SJSA1 (cell line): Measurements from ENCODE around the gene MAPRE2. TPM values are rescaled to one million over a fixed set of nuclear protein-coding genes. Genes with fewer than 3 reads are reported as not detected.
"Not testable (repeated sequence)": the region's sequence is repeated elsewhere in the genome, so short reads cannot be mapped to it uniquely, and the experiment has no call there.

Experiments
- DNase-seq, 2 experiments: peaks; one replicate each; pipeline ENCODE4 v3.0.0-alpha.2; 2015 to 2020; ENCODE audit warnings: low spot score in 2 of 2, low read depth in 1 of 2
- H3K27ac ChIP-seq: fragments of 250-450 bp; sonication (Bioruptor Pico); 2 replicates; pipeline ENCODE4 v1.5.1; 2020; ENCODE audit warnings: mild to moderate bottlenecking, moderate library complexity
- H3K27me3 ChIP-seq: fragments of 250-450 bp; sonication (Bioruptor Pico); replicated peaks from 2 replicates; pipeline ENCODE4 v1.5.1; 2020; ENCODE audit warnings: mild to moderate bottlenecking, moderate library complexity
- H3K36me3 ChIP-seq: fragments of 250-450 bp; sonication (Bioruptor Pico); 2 replicates; pipeline ENCODE4 v1.5.1; 2020; ENCODE audit warnings: mild to moderate bottlenecking
- H3K4me1 ChIP-seq: fragments of 250-450 bp; sonication (Bioruptor Pico); replicated peaks from 2 replicates; pipeline ENCODE4 v1.6.1; 2021; ENCODE audit warnings: mild to moderate bottlenecking
- H3K4me3 ChIP-seq: fragments of 250-450 bp; sonication (Bioruptor Pico); 2 replicates; pipeline ENCODE4 v1.5.1; 2020; ENCODE audit warnings: mild to moderate bottlenecking
- H3K9me3 ChIP-seq: fragments of 250-450 bp; sonication (Bioruptor Pico); replicated peaks from 2 replicates; pipeline ENCODE4 v1.5.1; 2020; ENCODE audit warnings: mild to moderate bottlenecking
- total RNA-seq: library from RNA; depleted of rRNA; stranded (reverse); fragments of >200 nt; shearing (Covaris generic); gene quantifications from 2 replicates; pipeline ENCODE4 v1.2.3, GENCODE V29; 2014

MAPRE2 gene
- total RNA-seq, 1 experiment from 2014 or later = 30.1 TPM

DNA sequence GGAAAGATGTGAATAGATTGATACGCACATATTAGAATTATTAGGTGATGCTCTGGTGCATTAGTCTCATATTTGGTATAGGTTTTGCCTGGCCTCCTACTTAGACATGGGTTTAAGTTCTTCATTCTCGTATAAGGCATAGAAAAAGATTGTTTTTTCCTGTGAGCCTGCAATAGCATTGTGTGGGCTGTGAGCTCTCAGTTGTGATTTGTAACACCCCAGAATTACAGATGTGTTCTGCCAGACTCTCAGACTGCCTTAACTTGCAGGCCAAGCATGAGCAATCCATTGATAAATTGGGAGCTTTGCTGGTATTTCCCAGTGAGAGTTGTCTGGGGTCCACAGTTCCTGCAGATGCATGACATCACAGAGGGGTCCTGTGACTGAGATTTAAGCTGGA lies 95.7 kb downstream of the MAPRE2 start:
- Histone ChIP-seq H3K4me1 (no peaks in the 10 kb centered on the region), H3K27me3 (no peaks in the 10 kb centered on the region), H3K4me3 (no peak overlapping the region), H3K9me3 (no peaks in the 10 kb centered on the region), H3K36me3 (peaks cover 2% of the 10 kb centered on the region; the same call in 1 of the 2 replicates), H3K27ac (no peak overlapping the region)
- no peak for DNase-seq

DNA sequence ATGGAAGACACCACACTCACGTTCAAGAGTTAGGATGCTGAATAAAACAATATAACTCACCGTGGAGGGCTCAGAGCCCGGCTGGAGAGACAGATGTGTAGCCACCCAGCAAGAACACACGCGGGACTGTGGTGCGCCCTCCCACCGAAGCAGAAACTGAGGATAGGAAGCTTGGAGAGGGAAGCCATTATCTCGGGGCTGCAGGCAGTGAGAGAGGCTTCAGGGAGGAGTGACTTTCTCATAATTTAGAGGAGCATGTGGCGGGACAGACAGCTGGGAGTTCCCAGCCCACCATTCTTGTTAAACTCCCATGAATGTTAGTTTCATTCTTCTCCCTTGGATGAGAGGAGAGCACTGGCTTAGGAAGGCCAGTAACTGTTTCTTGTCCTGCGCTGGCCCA lies 96.4 kb downstream of the MAPRE2 start:
- peaks cover 2% of the 10 kb centered on the region; the same call in 1 of the 2 replicates for H3K36me3 ChIP-seq
- H3K4me1 ChIP-seq = no peaks in the 10 kb centered on the region
- no peak for DNase-seq
- no peak overlapping the region for H3K27ac ChIP-seq
- no peak overlapping the region for H3K4me3 ChIP-seq
- no peaks in the 10 kb centered on the region for H3K9me3 ChIP-seq
- H3K27me3 ChIP-seq = no peaks in the 10 kb centered on the region

DNA sequence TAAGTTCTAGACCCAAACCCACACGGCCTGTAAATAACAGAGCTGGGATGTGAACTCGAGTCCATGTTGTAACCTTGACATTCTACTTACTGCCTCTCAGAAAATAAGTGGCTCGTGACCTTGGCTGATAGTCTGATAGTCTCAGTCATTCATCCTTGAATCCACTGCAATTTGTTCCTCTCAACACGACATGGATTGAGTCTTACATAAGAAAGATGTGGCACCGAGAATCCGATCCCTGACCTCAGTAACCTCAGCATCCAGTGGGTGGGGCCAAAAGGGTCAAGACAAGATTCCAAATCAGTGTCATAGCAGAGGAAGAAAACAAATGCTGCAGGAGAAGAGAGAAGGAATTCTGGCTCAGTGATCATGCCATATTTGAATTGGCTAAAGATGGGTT lies 97.6 kb downstream of the MAPRE2 start:
- Histone ChIP-seq H3K4me3 (no peak overlapping the region), H3K27ac (no peak overlapping the region), H3K36me3 (peaks cover 2% of the 10 kb centered on the region; the same call in 1 of the 2 replicates), H3K4me1 (no peaks in the 10 kb centered on the region), H3K9me3 (no peaks in the 10 kb centered on the region), H3K27me3 (no peaks in the 10 kb centered on the region)
- DNase-seq = no peak

DNA sequence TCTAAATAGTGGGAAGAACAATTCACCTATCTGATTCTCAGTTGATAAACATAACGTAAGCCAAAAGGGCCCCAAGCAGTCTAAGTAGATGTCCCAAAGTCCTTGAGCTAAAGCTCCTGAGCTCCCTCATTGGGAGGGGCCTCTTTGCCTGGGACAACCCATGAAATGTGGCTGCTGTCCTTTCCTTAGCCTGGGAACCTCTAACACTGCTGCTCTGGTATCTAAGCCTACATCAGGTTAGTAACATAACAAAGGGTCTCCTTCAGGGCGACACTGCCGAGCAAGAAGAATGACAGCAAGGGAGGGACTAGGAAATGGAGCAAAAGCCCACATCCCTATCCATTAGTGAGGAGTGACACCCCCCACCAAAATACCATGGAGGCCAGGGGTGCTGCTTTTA lies 98.3 kb downstream of the MAPRE2 start:
- no peaks in the 10 kb centered on the region for H3K9me3 ChIP-seq
- H3K27me3 ChIP-seq = no peaks in the 10 kb centered on the region
- no peak for DNase-seq
- H3K4me3 ChIP-seq = no peak overlapping the region
- H3K36me3 ChIP-seq = no peaks in the 10 kb centered on the region; the same call in 1 of the 2 replicates
- no peaks in the 10 kb centered on the region for H3K4me1 ChIP-seq
- H3K27ac ChIP-seq = no peak overlapping the region

DNA sequence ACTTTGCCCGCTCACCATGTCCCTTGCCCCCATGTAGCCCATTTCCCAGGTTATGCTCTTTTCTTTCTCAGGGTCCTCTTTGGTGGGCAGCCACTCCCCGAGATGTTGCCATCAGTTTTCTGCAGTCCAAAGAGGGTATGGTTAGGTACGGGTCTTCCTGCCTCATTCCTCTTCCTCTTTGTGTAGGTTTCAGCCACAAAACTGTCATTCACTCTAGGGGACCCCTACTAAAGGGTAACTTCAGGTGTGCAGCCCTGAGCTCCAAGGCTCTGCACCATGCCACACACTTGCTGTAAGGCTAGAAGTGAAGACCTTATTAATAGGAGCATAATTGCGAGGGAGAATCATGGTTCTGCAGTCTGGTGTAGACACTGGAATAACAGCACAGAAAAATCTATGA lies 99.9 kb downstream of the MAPRE2 start:
- no peak overlapping the region for H3K27ac ChIP-seq
- no peak for DNase-seq

DNA sequence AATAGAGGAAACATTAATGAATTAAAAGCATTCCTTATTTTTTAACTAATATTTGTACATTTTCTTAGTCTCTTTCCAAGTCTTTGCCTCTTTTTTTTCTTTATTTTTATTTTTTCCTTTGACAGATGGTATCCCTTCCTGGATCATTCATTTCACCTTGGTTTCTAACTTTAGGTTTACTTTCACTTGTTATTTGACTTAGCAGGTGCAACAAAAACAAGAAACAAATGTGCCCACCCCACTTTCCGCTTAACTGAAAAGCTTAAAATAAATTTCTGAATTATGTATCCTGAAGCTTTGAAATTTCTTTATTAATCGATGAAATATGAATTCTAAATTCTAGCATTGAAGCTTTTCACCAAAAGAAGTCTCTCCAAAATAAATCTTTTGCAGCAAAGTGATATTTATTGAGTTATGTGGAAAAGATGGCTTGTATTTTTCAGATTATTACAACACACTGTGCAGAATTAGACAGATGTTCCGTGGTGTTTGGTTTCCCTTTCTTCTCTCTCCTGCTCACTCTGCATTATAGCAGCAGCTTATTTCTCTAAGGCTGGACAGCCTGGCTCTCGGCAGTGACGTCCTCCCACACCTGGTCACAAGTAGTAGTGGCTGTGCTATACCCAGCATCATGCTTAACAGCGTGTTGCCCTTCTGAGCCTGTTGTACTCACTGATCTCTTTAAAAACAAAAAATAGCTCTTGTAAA lies 100.5 kb downstream of the MAPRE2 start:
- no peaks in the 10 kb centered on the region for H3K36me3 ChIP-seq
- H3K27ac ChIP-seq = no peak overlapping the region
- no peak for DNase-seq
- H3K9me3 ChIP-seq = no peaks in the 10 kb centered on the region
- no peaks in the 10 kb centered on the region for H3K4me1 ChIP-seq
- H3K27me3 ChIP-seq = no peaks in the 10 kb centered on the region
- no peak overlapping the region for H3K4me3 ChIP-seq

More for the DNA sequence above, 99.9 kb downstream of the MAPRE2 start:
- Histone ChIP-seq H3K36me3 (no peaks in the 10 kb centered on the region), H3K4me1 (no peaks in the 10 kb centered on the region), H3K27me3 (no peaks in the 10 kb centered on the region), H3K9me3 (no peaks in the 10 kb centered on the region), H3K4me3 (no peak overlapping the region)

DNA sequence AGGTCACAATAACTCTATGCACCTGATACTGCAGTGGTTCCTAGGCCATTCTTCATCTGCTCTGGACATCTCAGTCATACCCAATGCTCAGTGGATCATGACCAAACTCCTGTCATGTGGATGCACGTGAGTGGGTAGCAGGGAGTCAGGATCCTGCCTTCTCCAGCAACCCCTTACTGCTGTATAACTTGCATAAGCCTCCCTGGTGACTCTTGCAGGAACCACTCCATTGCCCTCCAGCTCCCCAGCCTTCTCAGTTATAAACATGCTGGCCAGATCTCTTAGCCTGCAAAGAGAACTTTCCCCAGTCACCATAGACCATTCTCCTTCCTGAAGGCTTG lies 101.0 kb downstream of the MAPRE2 start:
- no peaks in the 10 kb centered on the region for H3K36me3 ChIP-seq
- H3K27me3 ChIP-seq = no peaks in the 10 kb centered on the region
- DNase-seq = no peak
- no peaks in the 10 kb centered on the region for H3K9me3 ChIP-seq
- no peaks in the 10 kb centered on the region for H3K4me1 ChIP-seq
- H3K4me3 ChIP-seq = no peak overlapping the region
- no peak overlapping the region for H3K27ac ChIP-seq

DNA sequence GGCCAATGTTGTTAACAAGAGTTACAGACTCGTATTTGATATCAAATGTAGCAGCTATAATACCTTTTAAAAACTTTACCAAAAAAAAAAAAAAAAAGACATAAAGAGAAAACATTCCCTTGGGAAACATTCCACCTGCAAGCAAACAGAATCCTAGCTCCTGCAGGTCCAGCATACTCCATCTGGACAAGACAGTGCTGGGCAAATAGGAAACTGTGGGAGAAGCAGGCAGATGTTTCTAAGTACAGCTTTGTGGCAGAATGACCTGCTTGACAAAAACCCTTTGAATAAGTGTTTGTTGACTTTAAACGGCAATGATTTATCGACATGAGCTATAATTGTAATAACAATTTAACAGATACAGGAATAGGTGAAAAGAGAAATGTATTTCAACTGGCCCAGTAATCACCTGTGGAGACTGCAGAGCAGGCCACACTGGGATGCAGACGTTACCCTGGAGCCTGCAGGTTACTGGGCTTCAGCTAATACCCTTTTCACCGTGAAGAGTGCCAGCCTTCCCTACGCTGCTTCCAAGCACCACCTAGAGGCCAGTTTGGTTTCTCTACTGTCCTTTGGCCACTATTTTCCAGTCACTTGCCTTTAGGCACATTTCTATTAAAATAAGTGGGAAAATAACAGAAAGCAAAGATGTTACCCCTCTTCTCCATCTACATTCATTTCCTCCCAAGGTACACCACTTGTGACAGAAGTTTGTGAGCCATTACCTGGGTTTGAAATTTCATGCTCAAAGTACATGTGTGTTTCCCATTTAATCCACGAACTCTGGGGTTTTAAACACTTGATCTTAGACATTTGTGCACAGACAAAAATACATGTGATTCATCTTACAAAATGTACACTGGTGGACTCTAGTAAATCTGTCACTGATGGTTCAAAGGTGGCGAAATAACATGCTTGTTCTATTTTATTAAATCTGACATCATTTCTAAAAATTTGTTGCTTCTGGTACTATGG lies 102.7 kb downstream of the MAPRE2 start:
- peak; percentile 31 to 52 for DNase-seq
- no peak overlapping the region for H3K27ac ChIP-seq
- H3K4me1 ChIP-seq = no peaks in the 10 kb centered on the region
- no peaks in the 10 kb centered on the region for H3K9me3 ChIP-seq
- H3K27me3 ChIP-seq = no peaks in the 10 kb centered on the region
- no peaks in the 10 kb centered on the region for H3K36me3 ChIP-seq
- H3K4me3 ChIP-seq = no peak overlapping the region

DNA sequence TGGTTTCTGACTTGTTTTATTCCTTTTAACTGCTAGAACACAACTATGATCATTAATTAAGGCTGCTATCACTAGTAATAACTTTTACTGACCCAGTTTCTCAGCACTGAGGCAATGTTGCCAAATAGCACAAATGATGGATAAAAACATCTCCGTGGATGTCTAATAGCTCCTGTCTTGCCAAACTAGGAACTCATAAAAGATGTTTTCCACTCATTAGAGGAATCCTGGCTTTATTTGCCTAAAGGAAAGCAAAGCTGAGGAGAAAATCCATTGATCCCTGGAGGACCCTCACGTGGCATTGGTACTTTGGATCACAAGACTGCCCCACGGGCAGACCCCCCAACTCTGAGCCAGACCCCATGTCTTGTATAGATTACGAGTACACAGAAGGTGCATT lies 103.5 kb downstream of the MAPRE2 start:
- no peaks in the 10 kb centered on the region for H3K36me3 ChIP-seq
- no peak overlapping the region for H3K27ac ChIP-seq
- no peaks in the 10 kb centered on the region for H3K9me3 ChIP-seq
- DNase-seq = no peak
- no peak overlapping the region for H3K4me3 ChIP-seq
- H3K27me3 ChIP-seq = no peaks in the 10 kb centered on the region
- no peaks in the 10 kb centered on the region for H3K4me1 ChIP-seq

DNA sequence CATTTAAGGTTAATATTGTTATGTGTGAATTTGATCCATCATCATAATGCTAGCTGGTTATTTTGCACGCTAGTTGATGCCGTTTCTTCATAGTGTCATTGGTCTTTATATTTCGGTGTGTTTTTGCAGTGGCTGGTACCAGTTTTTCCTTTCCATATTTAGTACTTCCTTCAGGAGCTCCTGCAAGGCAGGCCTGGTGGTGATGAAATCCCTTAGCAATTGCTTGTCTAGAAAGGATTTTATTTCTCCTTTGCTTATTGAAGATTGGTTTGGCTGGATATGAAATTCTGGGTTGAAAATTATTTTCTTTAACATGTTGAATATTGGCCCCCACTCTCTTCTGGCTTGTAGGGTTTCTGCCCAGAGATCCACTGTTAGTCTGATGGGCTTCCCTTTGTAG lies 109.0 kb downstream of the MAPRE2 start:
- DNase-seq, H3K36me3 ChIP-seq, H3K4me3 ChIP-seq, H3K27me3 ChIP-seq, H3K27ac ChIP-seq, H3K9me3 ChIP-seq, H3K4me1 ChIP-seq: not testable (repeated sequence)

DNA sequence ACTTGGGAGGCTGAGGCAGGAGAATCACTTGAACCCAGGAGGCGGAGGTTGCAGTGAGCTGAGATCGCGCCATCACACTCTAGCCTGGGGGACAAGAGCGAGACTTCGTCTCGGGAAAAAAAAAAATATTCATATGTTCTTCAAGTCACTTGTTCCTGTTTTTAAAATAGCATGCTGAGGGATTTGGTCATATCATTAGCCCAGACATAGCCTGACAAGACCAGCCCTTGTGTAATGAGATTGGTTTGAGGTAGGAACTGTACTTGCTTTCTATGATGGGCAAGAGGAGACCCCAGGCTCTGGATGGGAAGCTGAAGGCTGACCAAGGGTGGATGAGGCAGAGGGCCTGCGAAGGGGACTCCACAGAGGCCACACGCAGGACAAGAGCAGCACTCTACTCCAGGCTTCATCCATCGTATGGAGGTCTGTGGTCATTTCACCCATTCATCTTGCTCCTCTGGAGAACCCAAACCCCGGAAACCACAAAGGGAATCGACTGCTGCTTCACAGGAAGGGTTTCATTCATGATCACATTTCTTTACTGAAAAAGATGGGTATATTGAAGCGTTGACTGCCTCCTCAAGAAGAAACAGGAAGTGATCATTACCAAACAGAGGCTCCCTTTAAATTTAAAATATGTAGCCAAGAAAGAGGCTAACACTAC lies 112.5 kb downstream of the MAPRE2 start:
- DNase-seq = no peak
- Histone ChIP-seq H3K27ac (no peak overlapping the region), H3K4me1 (no peaks in the 10 kb centered on the region), H3K4me3 (no peak overlapping the region), H3K36me3 (no peaks in the 10 kb centered on the region), H3K27me3 (no peaks in the 10 kb centered on the region), H3K9me3 (no peaks in the 10 kb centered on the region)

DNA sequence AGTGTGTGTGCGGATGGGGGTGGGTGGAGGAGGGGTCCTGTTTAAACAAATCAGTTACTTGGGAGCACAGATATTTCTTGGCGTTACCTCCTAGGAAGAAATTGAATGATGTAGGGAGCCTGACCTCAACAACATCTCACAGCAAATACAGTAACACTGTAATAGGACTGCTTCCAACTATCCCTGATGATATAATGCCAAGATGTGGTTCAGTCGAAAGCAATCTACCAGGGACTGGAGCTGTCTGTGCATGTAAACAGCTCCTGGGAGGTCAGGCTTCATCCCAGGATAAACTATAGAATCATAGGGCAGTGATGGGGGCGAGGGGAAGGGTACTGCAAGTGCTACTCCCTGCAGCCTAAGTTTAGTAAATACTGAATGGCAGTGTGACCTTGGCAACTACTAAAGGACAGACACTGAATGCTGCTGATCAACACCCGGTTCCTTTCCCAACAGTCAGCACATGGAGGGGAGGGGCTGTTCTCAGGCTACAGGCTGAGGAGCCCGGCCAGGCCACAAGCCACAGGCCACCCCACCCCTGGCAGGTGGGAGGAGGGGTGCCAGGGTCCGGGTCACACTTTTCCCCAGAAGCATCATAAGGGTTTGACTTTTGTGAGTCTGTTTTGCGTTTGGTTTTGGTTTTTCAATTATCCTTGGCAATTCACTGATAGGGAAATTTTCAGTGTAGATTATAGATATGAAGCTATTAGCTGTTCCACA lies 114.3 kb downstream of the MAPRE2 start:
- no peak for DNase-seq
- H3K4me3 ChIP-seq = no peak overlapping the region
- H3K4me1 ChIP-seq = no peaks in the 10 kb centered on the region
- no peaks in the 10 kb centered on the region for H3K9me3 ChIP-seq
- no peaks in the 10 kb centered on the region for H3K36me3 ChIP-seq
- no peak overlapping the region for H3K27ac ChIP-seq
- 0 out of 2 replicates have a peak, but pooled peaks cover 6% of the 10 kb centered on the region for H3K27me3 ChIP-seq

DNA sequence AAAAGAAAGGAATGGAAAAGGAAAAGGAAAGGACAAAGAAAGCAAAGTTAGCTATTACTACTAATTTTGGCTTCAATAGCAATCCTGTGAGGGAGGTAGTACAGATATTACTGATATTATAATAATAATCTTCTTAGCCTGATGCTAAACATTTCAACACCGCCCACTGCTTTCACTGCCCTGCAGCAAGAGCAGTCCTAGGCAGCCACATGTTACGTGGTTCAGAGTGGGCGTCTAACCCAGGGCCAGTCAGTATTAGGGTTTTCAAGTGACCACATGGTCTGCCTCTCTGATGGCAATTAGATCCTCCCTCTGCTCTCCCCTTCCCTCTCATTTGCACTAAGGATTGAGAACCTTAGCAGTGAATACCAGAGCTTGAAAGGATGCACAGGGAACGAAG lies 116.0 kb downstream of the MAPRE2 start:
- no peak overlapping the region for H3K4me3 ChIP-seq
- H3K27me3 ChIP-seq = 0 out of 2 replicates have a peak, but pooled peaks cover 6% of the 10 kb centered on the region
- H3K36me3 ChIP-seq = no peaks in the 10 kb centered on the region
- H3K4me1 ChIP-seq = no peaks in the 10 kb centered on the region
- DNase-seq = no peak
- H3K9me3 ChIP-seq = no peaks in the 10 kb centered on the region
- no peak overlapping the region for H3K27ac ChIP-seq
